ENCODE data around the gene ICAM1. TPM values are rescaled to one million over a fixed set of nuclear protein-coding genes. Genes with fewer than 3 reads are reported as not detected.

ICAM1 gene
- polyA plus RNA-seq, 1 donor from 2014 or later: not detected

DNA sequence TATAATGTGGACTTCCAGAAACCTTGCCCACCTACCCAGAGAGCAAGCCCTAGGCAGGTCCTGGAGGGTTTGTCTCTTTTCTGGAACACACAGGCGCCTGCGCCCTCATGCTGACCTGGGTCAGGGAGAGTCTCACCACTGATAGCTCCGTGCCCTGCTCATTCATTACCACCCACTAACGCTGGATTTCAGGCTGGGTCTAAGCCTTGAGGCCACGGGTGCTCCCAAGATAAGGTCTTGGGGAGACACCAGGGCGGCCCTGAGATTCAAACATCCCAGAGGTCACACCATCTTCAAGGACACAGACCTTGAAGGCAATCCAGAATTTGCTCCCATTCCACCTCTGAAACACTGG is 44.9 kb upstream of the ICAM1 start:
- Histone ChIP-seq H3K27ac (ENCODE audit: low read length) (no peak overlapping the region), H2AFZ (ENCODE audit: low read depth, low read length) (no peak overlapping the region), H3K9me3 (ENCODE audit: low read length) (no peaks in the 10 kb centered on the region), H3F3A (ENCODE audit: insufficient read depth, low read length, poor library complexity, severe bottlenecking) (no peaks in the 10 kb centered on the region), H3K79me2 (replicated peaks; ENCODE audit: insufficient read depth, low read length) (peaks cover 10% of the 10 kb centered on the region), H4K20me1 (ENCODE audit: insufficient read depth) (no peaks in the 10 kb centered on the region), H3K36me3 (ENCODE audit: insufficient read depth, low read length) (no peaks in the 10 kb centered on the region), H3K4me3 (ENCODE audit: low read length) (no peak overlapping the region), H3K9ac (ENCODE audit: low read length) (no peak overlapping the region), H3K9me2 (ENCODE audit: insufficient read depth, low read length) (no peaks in the 10 kb centered on the region), H3K4me2 (ENCODE audit: low read length) (no peak overlapping the region), H3K27me3 (ENCODE audit: insufficient read depth, low read depth, low read length) (no peaks in the 10 kb centered on the region)
- TF ChIP-seq MXI1 (conservative IDR thresholded peaks at IDR 0.05; ENCODE audit: poor library complexity, severe bottlenecking) (no peak), RAD21 (conservative IDR thresholded peaks at IDR 0.05) (no peak), EZH2 (IDR thresholded peaks at IDR 0.05; ENCODE audit: borderline replicate concordance, insufficient read depth, low read length, poor library complexity, severe bottlenecking) (no peak), TAF1 (IDR thresholded peaks at IDR 0.05; ENCODE audit: low read depth) (no peak), CTCF (IDR thresholded peaks at IDR 0.05; ENCODE audit: poor library complexity, severe bottlenecking) (no peak), POLR2AphosphoS5 (IDR thresholded peaks at IDR 0.05) (no peak), EP300 (conservative IDR thresholded peaks at IDR 0.05; ENCODE audit: poor library complexity, severe bottlenecking) (no peak), SMC3 (conservative IDR thresholded peaks at IDR 0.05; ENCODE audit: poor library complexity) (no peak)
- TF ChIP-seq, protein P1, sequence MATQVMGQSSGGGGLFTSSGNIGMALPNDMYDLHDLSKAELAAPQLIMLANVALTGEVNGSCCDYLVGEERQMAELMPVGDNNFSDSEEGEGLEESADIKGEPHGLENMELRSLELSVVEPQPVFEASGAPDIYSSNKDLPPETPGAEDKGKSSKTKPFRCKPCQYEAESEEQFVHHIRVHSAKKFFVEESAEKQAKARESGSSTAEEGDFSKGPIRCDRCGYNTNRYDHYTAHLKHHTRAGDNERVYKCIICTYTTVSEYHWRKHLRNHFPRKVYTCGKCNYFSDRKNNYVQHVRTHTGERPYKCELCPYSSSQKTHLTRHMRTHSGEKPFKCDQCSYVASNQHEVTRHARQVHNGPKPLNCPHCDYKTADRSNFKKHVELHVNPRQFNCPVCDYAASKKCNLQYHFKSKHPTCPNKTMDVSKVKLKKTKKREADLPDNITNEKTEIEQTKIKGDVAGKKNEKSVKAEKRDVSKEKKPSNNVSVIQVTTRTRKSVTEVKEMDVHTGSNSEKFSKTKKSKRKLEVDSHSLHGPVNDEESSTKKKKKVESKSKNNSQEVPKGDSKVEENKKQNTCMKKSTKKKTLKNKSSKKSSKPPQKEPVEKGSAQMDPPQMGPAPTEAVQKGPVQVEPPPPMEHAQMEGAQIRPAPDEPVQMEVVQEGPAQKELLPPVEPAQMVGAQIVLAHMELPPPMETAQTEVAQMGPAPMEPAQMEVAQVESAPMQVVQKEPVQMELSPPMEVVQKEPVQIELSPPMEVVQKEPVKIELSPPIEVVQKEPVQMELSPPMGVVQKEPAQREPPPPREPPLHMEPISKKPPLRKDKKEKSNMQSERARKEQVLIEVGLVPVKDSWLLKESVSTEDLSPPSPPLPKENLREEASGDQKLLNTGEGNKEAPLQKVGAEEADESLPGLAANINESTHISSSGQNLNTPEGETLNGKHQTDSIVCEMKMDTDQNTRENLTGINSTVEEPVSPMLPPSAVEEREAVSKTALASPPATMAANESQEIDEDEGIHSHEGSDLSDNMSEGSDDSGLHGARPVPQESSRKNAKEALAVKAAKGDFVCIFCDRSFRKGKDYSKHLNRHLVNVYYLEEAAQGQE (IDR thresholded peaks at IDR 0.05; ENCODE audit: borderline replicate concordance): no peak

DNA sequence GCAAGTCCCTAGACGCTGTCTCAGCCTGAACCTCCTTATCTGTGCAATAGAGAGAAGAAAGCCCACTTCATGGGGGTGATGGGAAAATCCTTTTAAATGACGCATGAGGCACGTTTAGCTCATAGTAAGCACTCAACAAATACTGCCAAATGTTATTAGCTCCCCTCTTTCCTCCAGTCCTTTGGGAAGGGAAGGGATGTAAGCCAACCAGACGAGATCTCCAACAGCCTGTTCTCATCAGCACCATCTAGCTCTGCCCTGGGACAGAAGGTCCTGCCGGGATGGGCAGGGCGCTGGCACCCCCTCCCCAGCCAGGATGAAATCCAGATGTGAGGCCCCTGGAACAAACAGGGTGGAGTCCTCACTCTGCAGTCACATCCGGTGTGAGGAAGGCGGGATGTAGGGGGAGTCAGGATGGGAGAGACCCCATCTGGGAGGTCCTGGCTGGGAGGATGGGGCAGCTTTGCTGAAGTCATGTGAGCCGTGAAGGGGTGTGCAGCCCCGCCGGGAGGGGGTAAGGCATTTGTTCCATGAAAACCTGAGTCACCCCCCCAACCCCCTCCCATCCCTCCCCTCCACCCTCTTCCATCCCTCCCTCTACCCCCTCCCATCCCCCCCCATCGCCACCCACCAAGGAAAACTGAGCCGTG is 44.4 kb upstream of the ICAM1 start:
- no peaks in the 10 kb centered on the region for H4K20me1 ChIP-seq (ENCODE audit: insufficient read depth)
- TF ChIP-seq, protein P1 (IDR thresholded peaks at IDR 0.05; ENCODE audit: borderline replicate concordance): no peak
- TF ChIP-seq MXI1 (conservative IDR thresholded peaks at IDR 0.05; ENCODE audit: poor library complexity, severe bottlenecking) (no peak), TAF1 (IDR thresholded peaks at IDR 0.05; ENCODE audit: low read depth) (no peak), CTCF (IDR thresholded peaks at IDR 0.05; ENCODE audit: poor library complexity, severe bottlenecking) (no peak), POLR2AphosphoS5 (IDR thresholded peaks at IDR 0.05) (no peak)
- H3K9me2 ChIP-seq (ENCODE audit: insufficient read depth, low read length): no peaks in the 10 kb centered on the region
- no peaks in the 10 kb centered on the region for H3K27me3 ChIP-seq (ENCODE audit: insufficient read depth, low read depth, low read length)
- no peak overlapping the region for H3K27ac ChIP-seq (ENCODE audit: low read length)
- H3K79me2 ChIP-seq (replicated peaks; ENCODE audit: insufficient read depth, low read length): peaks cover 10% of the 10 kb centered on the region
- no peak overlapping the region for H3K9ac ChIP-seq (ENCODE audit: low read length)
- H3K4me3 ChIP-seq (ENCODE audit: low read length): no peak overlapping the region
- no peak overlapping the region for H2AFZ ChIP-seq (ENCODE audit: low read depth, low read length)
- H3F3A ChIP-seq (ENCODE audit: insufficient read depth, low read length, poor library complexity, severe bottlenecking): no peaks in the 10 kb centered on the region
- no peaks in the 10 kb centered on the region for H3K9me3 ChIP-seq (ENCODE audit: low read length)
- no peaks in the 10 kb centered on the region for H3K36me3 ChIP-seq (ENCODE audit: insufficient read depth, low read length)
- no peak overlapping the region for H3K4me2 ChIP-seq (ENCODE audit: low read length)
